K562 (cell line): ENCODE results near the gene CSMD2. TPM values are rescaled to one million over a fixed set of nuclear protein-coding genes. Genes with fewer than 3 reads are reported as not detected.
A peak's percentile ranks its signal among the peaks of the same experiment; 100 is the strongest.

Experiments
- ADNP ChIP-seq: fragments of 200-800 bp; sonication (Bioruptor generic); IDR thresholded peaks from 2 replicates; pipeline ENCODE4 v1.6.1; 2016; ENCODE audit warnings: missing genetic modification characterization, missing compliant biosample characterization
- ARID3A ChIP-seq: IDR thresholded peaks from 2 replicates; pipeline ENCODE4 v1.6.1; 2012; ENCODE audit warnings: low read depth, low read length, improper control_type of control experiment, borderline replicate concordance
- CREBBP ChIP-seq: IDR thresholded peaks from one replicate; pipeline ENCODE4 v1.6.1; 2012; ENCODE audit warnings: low read depth, mild to moderate bottlenecking, control low read depth, inconsistent platforms, low read length
- ETV6 ChIP-seq, 3 experiments: fragments of 150-350 bp in 1 of 3; sonication (generic) in 1 of 3; formaldehyde crosslinking in 1 of 3; IDR thresholded peaks; 2 replicates each; pipeline versions ENCODE4 v1.6.1 to v1.8.0; 2014 to 2022; ENCODE audit warnings: borderline replicate concordance in 2 of 3, low read depth in 2 of 3, antibody characterized with exemption in 1 of 3, low read length in 1 of 3, mild to moderate bottlenecking in 1 of 3, missing genetic modification reagents in 1 of 3
- FIP1L1 ChIP-seq: fragments of 200-400 bp; formaldehyde crosslinking; IDR thresholded peaks from 2 replicates; pipeline ENCODE4 v1.6.1; 2018; ENCODE audit warnings: mild to moderate bottlenecking, low read depth, low read length; ENCODE audit not compliant: poor library complexity, severe bottlenecking
- JUNB ChIP-seq: fragments of 450-650 bp; formaldehyde crosslinking; conservative IDR thresholded peaks from 2 replicates; pipeline ENCODE4 v1.4.0; 2020; ENCODE audit warnings: mild to moderate bottlenecking
- KLF16 ChIP-seq: IDR thresholded peaks from 2 replicates; pipeline ENCODE4 v1.6.1; 2016; ENCODE audit warnings: antibody characterized with exemption
- MTA3 ChIP-seq: fragments of 450-650 bp; formaldehyde crosslinking; IDR thresholded peaks from 2 replicates; pipeline ENCODE4 v1.6.1; 2017; ENCODE audit warnings: mild to moderate bottlenecking, borderline replicate concordance
- NCOA2 ChIP-seq, 2 experiments: fragments of 450-650 bp; IDR thresholded peaks; 2 replicates each; pipeline ENCODE4 v1.6.1; 2018; ENCODE audit warnings: mild to moderate bottlenecking in 2 of 2, moderate library complexity in 1 of 2; ENCODE audit not compliant: partially characterized antibody in 2 of 2
- NR2C1 ChIP-seq, 2 experiments: fragments of 450-650 bp; IDR thresholded peaks; 2 replicates each; pipeline ENCODE4 v1.6.1; 2017; ENCODE audit warnings: mild to moderate bottlenecking in 2 of 2, antibody characterized with exemption in 1 of 2, inconsistent platforms in 1 of 2, missing compliant biosample characterization in 1 of 2, missing genetic modification characterization in 1 of 2
- PCBP1 ChIP-seq: fragments of 200-400 bp; formaldehyde crosslinking; IDR thresholded peaks from 2 replicates; pipeline ENCODE4 v1.6.1; 2018; ENCODE audit warnings: mild to moderate bottlenecking, low read depth, low read length; ENCODE audit not compliant: poor library complexity, severe bottlenecking
- POLR2A ChIP-seq: fragments of 450-650 bp; conservative IDR thresholded peaks from 2 replicates; pipeline ENCODE4 v1.6.1; 2016
- PTRF ChIP-seq: fragments of 450-650 bp; IDR thresholded peaks from 2 replicates; pipeline ENCODE4 v1.6.1; 2016; ENCODE audit warnings: mild to moderate bottlenecking, missing genetic modification characterization, missing compliant biosample characterization
- SMARCA4 ChIP-seq: fragments of 450-650 bp; IDR thresholded peaks from 2 replicates; pipeline ENCODE4 v1.6.1; 2016
- U2AF2 ChIP-seq: fragments of 200-400 bp; formaldehyde crosslinking; optimal IDR thresholded peaks from 2 replicates; pipeline ENCODE3; 2017; ENCODE audit warnings: low read depth, mild to moderate bottlenecking, low read length
- ZBTB8A ChIP-seq: fragments of 450-650 bp; IDR thresholded peaks from 2 replicates; pipeline ENCODE4 v1.6.1; 2018; ENCODE audit warnings: mild to moderate bottlenecking, moderate library complexity; ENCODE audit not compliant: partially characterized antibody
- ZC3H4 ChIP-seq: sonication (generic); formaldehyde crosslinking; IDR thresholded peaks from 2 replicates; pipeline ENCODE4 v1.9.0; 2021; ENCODE audit warnings: missing genetic modification reagents, borderline replicate concordance
- ZFP1 ChIP-seq: fragments of 450-650 bp; formaldehyde crosslinking; IDR thresholded peaks from 2 replicates; pipeline ENCODE4 v1.4.0; 2020; ENCODE audit warnings: mild to moderate bottlenecking, mixed read lengths
- ZNF253 ChIP-seq: fragments of 250-450 bp; sonication (Bioruptor Pico); conservative IDR thresholded peaks from 2 replicates; pipeline ENCODE4 v1.6.1; 2021; ENCODE audit warnings: mild to moderate bottlenecking
- ZNF518B ChIP-seq: fragments of 250-450 bp; sonication (Bioruptor Pico); IDR thresholded peaks from 2 replicates; pipeline ENCODE4 v1.5.0; 2021; ENCODE audit warnings: mild to moderate bottlenecking, moderate library complexity
- ZNF586 ChIP-seq: fragments of 450-650 bp; formaldehyde crosslinking; conservative IDR thresholded peaks from 2 replicates; pipeline ENCODE4 v1.4.0; 2020; ENCODE audit warnings: mild to moderate bottlenecking, moderate library complexity
- ZNF764 ChIP-seq: fragments of 250-450 bp; sonication (Bioruptor Pico); IDR thresholded peaks from 2 replicates; pipeline ENCODE4 v1.4.0; 2020; ENCODE audit warnings: low read depth, mild to moderate bottlenecking, moderate library complexity
- polyA plus RNA-seq, 8 experiments: library from polyadenylated mRNA; depleted of rRNA in 4 of 8; stranded (reverse) in 5 of 8; unstranded in 3 of 8; fragments of >200 nt; fragmentation: Nextera tagmentation in 2 of 8; fragmentation: Illumina TruSeq in 1 of 8; extraction: Ambion mirVana in 2 of 8; extraction: Trizol in 1 of 8; gene quantifications; 2 replicates each; pipeline versions ENCODE4 v1.2.1 to v1.2.3, GENCODE V29; 2011 to 2014; ENCODE audit warnings: inconsistent platforms in 1 of 8, missing spikeins in 1 of 8
- total RNA-seq, 7 experiments: library from RNA; depleted of rRNA in 6 of 7; stranded (reverse); fragments of >200 nt in 6 of 7; fragmentation: Illumina TruSeq in 2 of 7; extraction: Trizol in 2 of 7; gene quantifications; 2 replicates each; pipeline versions ENCODE4 v1.2.1 to v1.2.3, GENCODE V29; 2011 to 2021; ENCODE audit warnings: low replicate concordance in 1 of 7
- TF ChIP-seq, protein P1 (sequence below): fragments of 250-450 bp; sonication (Bioruptor Pico); IDR thresholded peaks from 2 replicates; pipeline ENCODE4 v1.5.1; 2021; ENCODE audit warnings: mild to moderate bottlenecking

CSMD2 gene
- total and polyA plus RNA-seq, 9 of the 15 experiments (the other 6 are each of a cell fraction or from before 2014, with no cell fraction given), result not detected

DNA sequence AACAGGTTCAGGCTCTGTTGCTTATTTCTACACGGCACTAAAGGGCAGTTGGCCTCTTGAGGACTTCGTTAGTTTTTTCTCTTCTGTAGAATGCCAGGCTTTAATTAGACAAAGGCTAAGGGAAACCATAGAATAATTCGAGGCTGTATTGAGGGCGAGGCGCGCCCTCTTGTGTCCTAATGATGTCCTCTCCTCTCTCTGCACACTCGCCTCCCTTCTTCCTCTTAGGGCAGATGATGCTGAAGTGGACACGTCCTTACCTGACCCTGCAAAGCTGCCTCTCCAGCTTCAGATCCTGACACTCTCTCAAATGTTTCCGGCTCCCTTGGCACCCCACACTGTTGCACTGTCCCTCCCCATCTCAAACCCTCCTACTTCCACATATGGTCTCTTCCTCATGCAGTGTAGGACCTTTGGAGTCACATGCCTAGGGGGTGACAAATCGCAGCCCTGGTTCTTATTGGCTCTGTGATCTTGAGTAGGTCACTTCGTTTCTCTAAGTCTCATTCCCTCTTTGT lies 694.5 kb downstream of the CSMD2 start (continued):
- TF ChIP-seq ZNF518B (CRISPR knock-in tag), result no peak
- no peak for TF ChIP-seq ADNP (tag)
- no peak for TF ChIP-seq JUNB
- no peak for TF ChIP-seq U2AF2
- TF ChIP-seq FIP1L1, result no peak
- no peak for TF ChIP-seq NCOA2 (IDR thresholded peaks at IDR 0.05; ENCODE audit: partially characterized antibody in 2 of 2)
- TF ChIP-seq, protein P1, sequence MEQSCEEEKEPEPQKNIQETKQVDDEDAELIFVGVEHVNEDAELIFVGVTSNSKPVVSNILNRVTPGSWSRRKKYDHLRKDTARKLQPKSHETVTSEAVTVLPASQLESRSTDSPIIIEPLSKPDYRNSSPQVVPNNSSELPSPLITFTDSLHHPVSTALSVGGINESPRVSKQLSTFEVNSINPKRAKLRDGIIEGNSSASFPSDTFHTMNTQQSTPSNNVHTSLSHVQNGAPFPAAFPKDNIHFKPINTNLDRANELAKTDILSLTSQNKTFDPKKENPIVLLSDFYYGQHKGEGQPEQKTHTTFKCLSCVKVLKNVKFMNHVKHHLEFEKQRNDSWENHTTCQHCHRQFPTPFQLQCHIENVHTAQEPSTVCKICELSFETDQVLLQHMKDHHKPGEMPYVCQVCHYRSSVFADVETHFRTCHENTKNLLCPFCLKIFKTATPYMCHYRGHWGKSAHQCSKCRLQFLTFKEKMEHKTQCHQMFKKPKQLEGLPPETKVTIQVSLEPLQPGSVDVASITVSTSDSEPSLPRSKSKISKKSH (CRISPR knock-in tag), result no peak
- no peak for TF ChIP-seq CREBBP
- peak; percentile 65; the same call in 1 of the 2 replicates for TF ChIP-seq KLF16
- TF ChIP-seq ZFP1, result no peak
- no peak for TF ChIP-seq PCBP1
- TF ChIP-seq ZBTB8A, result no peak
- no peak for TF ChIP-seq ZC3H4 (CRISPR knock-in tag)
- TF ChIP-seq SMARCA4, result no peak
- no peak for TF ChIP-seq NR2C1 (IDR thresholded peaks at IDR 0.05)
- TF ChIP-seq NR2C1 (tag; IDR thresholded peaks at IDR 0.05), result no peak
- TF ChIP-seq ETV6 (IDR thresholded peaks at IDR 0.05; ENCODE audit: borderline replicate concordance in 1 of 2, low read depth in 2 of 2, low read length in 1 of 2), result no peak
- TF ChIP-seq ETV6 (CRISPR knock-in tag; IDR thresholded peaks at IDR 0.05; ENCODE audit: borderline replicate concordance), result no peak
- TF ChIP-seq ARID3A, result peak; percentile 97
- TF ChIP-seq POLR2A, result no peak
- no peak for TF ChIP-seq MTA3
- TF ChIP-seq ZNF586 (CRISPR knock-in tag), result no peak
- no peak for TF ChIP-seq ZNF253 (CRISPR knock-in tag)
- no peak for TF ChIP-seq PTRF (tag)
- TF ChIP-seq ZNF764 (CRISPR knock-in tag), result no peak
